Left ventricle myocardium inferior (tissue), 1 donor: ENCODE measurements around the gene NEUROD1. TPM values are rescaled to one million over a fixed set of nuclear protein-coding genes. Genes with fewer than 3 reads are reported as not detected.

Experiments
- DNase-seq: peaks from one replicate; pipeline ENCODE4 v3.0.0-alpha.2; 2020
- H3K27ac ChIP-seq: fragments of 200-600 bp; replicated peaks from 2 replicates; pipeline ENCODE4 v1.8.0; 2021
- H3K27me3 ChIP-seq: fragments of 200-600 bp; 2 replicates; pipeline ENCODE4 v1.8.0; 2021; ENCODE audit warnings: low read depth
- H3K36me3 ChIP-seq: fragments of 200-600 bp; 2 replicates; pipeline ENCODE4 v1.8.0; 2021
- H3K4me1 ChIP-seq: fragments of 200-600 bp; 2 replicates; pipeline ENCODE4 v1.8.0; 2021
- H3K4me3 ChIP-seq: fragments of 200-600 bp; 2 replicates; pipeline ENCODE4 v1.8.0; 2021; ENCODE audit warnings: mild to moderate bottlenecking, moderate library complexity
- H3K9me3 ChIP-seq: fragments of 200-600 bp; replicated peaks from 2 replicates; pipeline ENCODE4 v1.8.0; 2021
- CTCF ChIP-seq: fragments of 200-600 bp; IDR thresholded peaks from 2 replicates; pipeline ENCODE4 v1.8.0; 2021; ENCODE audit warnings: antibody characterized with exemption, mild to moderate bottlenecking, borderline replicate concordance
- intact Hi-C: fragments of 100-400 bp; cut with micrococcal nuclease; formaldehyde crosslinking; loops from one replicate; pipeline ENCODE4 v1.11.0; 2022
- total RNA-seq: library from RNA; stranded (reverse); fragmentation: NEBNext Ultra II Directional; extraction: Animal tissue kit (Norgen Biotek cat#: 25700); gene quantifications from one replicate; pipeline ENCODE4 v1.2.1, GENCODE V29; 2021
- donor health status: DM: no; HTN: yes; CAD: no; lungs with severe emphysema.

Gene NEUROD1
- total RNA-seq, 1 donor from 2014 or later, result not detected

- Histone ChIP-seq H3K4me1 (no peaks in the 10 kb centered on the region), H3K9me3 (peaks cover 14% of the 10 kb centered on the region), H3K27me3 (peaks cover 78% of the 10 kb centered on the region), H3K36me3 (no peaks in the 10 kb centered on the region), H3K4me3 (no peak overlapping the region), H3K27ac (no peak overlapping the region)
- intact Hi-C loops, result no loop called here
- TF ChIP-seq CTCF, result no peak
- no peak for DNase-seq
Measured at GRCh38 chr2:181670632-181671031, 9.7 kb downstream of the NEUROD1 start.

- Histone ChIP-seq H3K27ac (no peak overlapping the region), H3K4me1 (no peaks in the 10 kb centered on the region), H3K9me3 (peaks cover 23% of the 10 kb centered on the region), H3K36me3 (no peaks in the 10 kb centered on the region), H3K27me3 (peaks cover 49% of the 10 kb centered on the region), H3K4me3 (no peak overlapping the region)
- intact Hi-C loops, result no loop called here
- DNase-seq, result no peak
- no peak for TF ChIP-seq CTCF
Measured at GRCh38 chr2:181667234-181667633, 13.1 kb downstream of the NEUROD1 start.

GRCh38 chr2:181662287-181662686 is 18.0 kb downstream of the NEUROD1 start:
- no peak for DNase-seq
- Histone ChIP-seq H3K9me3 (peaks cover 23% of the 10 kb centered on the region), H3K4me3 (no peak overlapping the region), H3K4me1 (peaks cover 3% of the 10 kb centered on the region), H3K27ac (no peak overlapping the region), H3K27me3 (peaks cover 52% of the 10 kb centered on the region), H3K36me3 (no peaks in the 10 kb centered on the region)
- TF ChIP-seq CTCF, result no peak
- intact Hi-C loops, result no loop called here

GRCh38 chr2:181660181-181660580 is 20.1 kb downstream of the NEUROD1 start:
- Histone ChIP-seq H3K36me3 (no peaks in the 10 kb centered on the region), H3K27ac (no peak overlapping the region), H3K9me3 (peaks cover 4% of the 10 kb centered on the region), H3K4me3 (no peak overlapping the region), H3K27me3 (peaks cover 65% of the 10 kb centered on the region), H3K4me1 (peaks cover 10% of the 10 kb centered on the region)
- intact Hi-C loops, result no loop called here
- DNase-seq, result no peak
- no peak for TF ChIP-seq CTCF

GRCh38 chr2:181658444-181658843 is 21.9 kb downstream of the NEUROD1 start:
- intact Hi-C loops, result no loop called here
- H3K4me3 ChIP-seq, result no peak overlapping the region
- no peaks in the 10 kb centered on the region for H3K36me3 ChIP-seq
- peaks cover 10% of the 10 kb centered on the region for H3K4me1 ChIP-seq
- DNase-seq, result no peak
- TF ChIP-seq CTCF, result no peak
- peaks cover 69% of the 10 kb centered on the region for H3K27me3 ChIP-seq
- no peaks in the 10 kb centered on the region for H3K9me3 ChIP-seq
- H3K27ac ChIP-seq, result no peak overlapping the region

GRCh38 chr2:181657379-181657778 is 22.9 kb downstream of the NEUROD1 start:
- TF ChIP-seq CTCF, result no peak
- Histone ChIP-seq H3K27ac (no peak overlapping the region), H3K9me3 (no peaks in the 10 kb centered on the region), H3K4me1 (peaks cover 10% of the 10 kb centered on the region), H3K4me3 (peak overlapping the region; percentile 68), H3K27me3 (peaks cover 69% of the 10 kb centered on the region), H3K36me3 (no peaks in the 10 kb centered on the region)
- DNase-seq, result no peak
- intact Hi-C loops, result no loop called here
